ENCODE results near the gene LCE7A. TPM values are rescaled to one million over a fixed set of nuclear protein-coding genes. Genes with fewer than 3 reads are reported as not detected.

LCE7A gene
- total RNA-seq, 1 experiment from 2014 or later = not detected

DNA sequence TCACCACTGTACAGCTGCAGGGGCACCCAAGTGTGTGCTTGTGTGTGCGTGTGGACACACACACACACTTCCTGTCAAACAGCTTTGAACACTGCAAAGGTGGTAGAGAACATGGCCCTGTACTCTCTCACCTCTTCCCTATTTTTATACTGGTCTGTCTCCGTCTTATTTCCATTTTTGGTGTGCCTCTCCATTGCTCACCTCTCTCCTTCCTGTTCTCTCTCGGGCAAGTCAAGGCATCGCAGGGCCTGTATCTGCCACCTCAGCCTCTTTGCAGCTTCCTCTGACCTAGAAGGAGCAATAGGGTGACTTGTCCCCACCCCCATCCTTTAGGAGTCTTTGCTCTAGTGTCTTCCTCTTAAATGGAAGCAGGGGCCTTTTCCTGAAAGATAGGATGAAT lies 20.5 kb downstream of the LCE7A start (continued):
- TF ChIP-seq, protein P1, sequence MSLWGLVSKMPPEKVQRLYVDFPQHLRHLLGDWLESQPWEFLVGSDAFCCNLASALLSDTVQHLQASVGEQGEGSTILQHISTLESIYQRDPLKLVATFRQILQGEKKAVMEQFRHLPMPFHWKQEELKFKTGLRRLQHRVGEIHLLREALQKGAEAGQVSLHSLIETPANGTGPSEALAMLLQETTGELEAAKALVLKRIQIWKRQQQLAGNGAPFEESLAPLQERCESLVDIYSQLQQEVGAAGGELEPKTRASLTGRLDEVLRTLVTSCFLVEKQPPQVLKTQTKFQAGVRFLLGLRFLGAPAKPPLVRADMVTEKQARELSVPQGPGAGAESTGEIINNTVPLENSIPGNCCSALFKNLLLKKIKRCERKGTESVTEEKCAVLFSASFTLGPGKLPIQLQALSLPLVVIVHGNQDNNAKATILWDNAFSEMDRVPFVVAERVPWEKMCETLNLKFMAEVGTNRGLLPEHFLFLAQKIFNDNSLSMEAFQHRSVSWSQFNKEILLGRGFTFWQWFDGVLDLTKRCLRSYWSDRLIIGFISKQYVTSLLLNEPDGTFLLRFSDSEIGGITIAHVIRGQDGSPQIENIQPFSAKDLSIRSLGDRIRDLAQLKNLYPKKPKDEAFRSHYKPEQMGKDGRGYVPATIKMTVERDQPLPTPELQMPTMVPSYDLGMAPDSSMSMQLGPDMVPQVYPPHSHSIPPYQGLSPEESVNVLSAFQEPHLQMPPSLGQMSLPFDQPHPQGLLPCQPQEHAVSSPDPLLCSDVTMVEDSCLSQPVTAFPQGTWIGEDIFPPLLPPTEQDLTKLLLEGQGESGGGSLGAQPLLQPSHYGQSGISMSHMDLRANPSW (CRISPR knock-in tag; conservative IDR thresholded peaks at IDR 0.05; ENCODE audit: low read depth) = no peak

DNA sequence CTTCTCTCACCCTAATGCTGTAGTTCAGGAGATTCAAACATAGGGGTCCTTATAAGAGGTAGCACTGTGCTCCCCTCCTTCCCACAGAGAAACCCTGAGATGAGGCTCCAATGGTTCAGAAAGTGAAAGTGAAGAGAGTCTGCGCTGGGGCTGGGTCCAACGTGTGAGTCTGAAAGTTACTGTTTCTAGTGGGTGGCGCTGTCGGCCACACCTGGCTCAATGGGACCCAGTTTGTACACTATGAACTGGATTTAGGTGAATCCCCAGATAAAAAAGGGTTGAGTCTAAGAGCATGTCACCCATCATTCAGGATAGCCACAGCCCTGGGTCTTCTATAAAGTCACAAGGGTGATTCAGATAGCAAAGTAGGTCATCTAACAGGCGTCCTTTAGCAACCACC lies 21.1 kb downstream of the LCE7A start:
- Mint-ChIP-seq H3K9me3 (peaks cover 33% of the 10 kb centered on the region), H3K27ac (no peak overlapping the region), H3K27me3 (ENCODE audit: low read depth) (no peaks in the 10 kb centered on the region; the same call in 1 of the 2 replicates), H3K36me3 (peaks cover 3% of the 10 kb centered on the region), H3K4me1 (no peaks in the 10 kb centered on the region), H3K4me3 (no peak overlapping the region)
- DNase-seq (ENCODE audit: low spot score) = no peak
- no peak for ATAC-seq
- TF ChIP-seq IRF2 (CRISPR knock-in tag; IDR thresholded peaks at IDR 0.05; ENCODE audit: borderline replicate concordance, low read depth) (no peak), TEAD4 (CRISPR knock-in tag; IDR thresholded peaks at IDR 0.05) (no peak), NFE2L1 (CRISPR knock-in tag; IDR thresholded peaks at IDR 0.05) (no peak), EMX1 (CRISPR knock-in tag; IDR thresholded peaks at IDR 0.05) (no peak), ZNF671 (CRISPR knock-in tag; IDR thresholded peaks at IDR 0.05) (no peak), KAT7 (CRISPR knock-in tag; IDR thresholded peaks at IDR 0.05; ENCODE audit: borderline replicate concordance) (no peak), FOXP1 (CRISPR knock-in tag; IDR thresholded peaks at IDR 0.05; ENCODE audit: borderline replicate concordance) (no peak), TEAD1 (CRISPR knock-in tag; IDR thresholded peaks at IDR 0.05) (no peak), CBFB (CRISPR knock-in tag; IDR thresholded peaks at IDR 0.05; ENCODE audit: low read depth) (no peak), NFATC4 (CRISPR knock-in tag; IDR thresholded peaks at IDR 0.05) (no peak), ZNF423 (CRISPR knock-in tag; IDR thresholded peaks at IDR 0.05) (no peak), RORB (CRISPR knock-in tag; IDR thresholded peaks at IDR 0.05) (no peak)
- TF ChIP-seq, protein P2, sequence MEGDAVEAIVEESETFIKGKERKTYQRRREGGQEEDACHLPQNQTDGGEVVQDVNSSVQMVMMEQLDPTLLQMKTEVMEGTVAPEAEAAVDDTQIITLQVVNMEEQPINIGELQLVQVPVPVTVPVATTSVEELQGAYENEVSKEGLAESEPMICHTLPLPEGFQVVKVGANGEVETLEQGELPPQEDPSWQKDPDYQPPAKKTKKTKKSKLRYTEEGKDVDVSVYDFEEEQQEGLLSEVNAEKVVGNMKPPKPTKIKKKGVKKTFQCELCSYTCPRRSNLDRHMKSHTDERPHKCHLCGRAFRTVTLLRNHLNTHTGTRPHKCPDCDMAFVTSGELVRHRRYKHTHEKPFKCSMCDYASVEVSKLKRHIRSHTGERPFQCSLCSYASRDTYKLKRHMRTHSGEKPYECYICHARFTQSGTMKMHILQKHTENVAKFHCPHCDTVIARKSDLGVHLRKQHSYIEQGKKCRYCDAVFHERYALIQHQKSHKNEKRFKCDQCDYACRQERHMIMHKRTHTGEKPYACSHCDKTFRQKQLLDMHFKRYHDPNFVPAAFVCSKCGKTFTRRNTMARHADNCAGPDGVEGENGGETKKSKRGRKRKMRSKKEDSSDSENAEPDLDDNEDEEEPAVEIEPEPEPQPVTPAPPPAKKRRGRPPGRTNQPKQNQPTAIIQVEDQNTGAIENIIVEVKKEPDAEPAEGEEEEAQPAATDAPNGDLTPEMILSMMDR (IDR thresholded peaks at IDR 0.05) = no peak
- TF ChIP-seq, protein P3, sequence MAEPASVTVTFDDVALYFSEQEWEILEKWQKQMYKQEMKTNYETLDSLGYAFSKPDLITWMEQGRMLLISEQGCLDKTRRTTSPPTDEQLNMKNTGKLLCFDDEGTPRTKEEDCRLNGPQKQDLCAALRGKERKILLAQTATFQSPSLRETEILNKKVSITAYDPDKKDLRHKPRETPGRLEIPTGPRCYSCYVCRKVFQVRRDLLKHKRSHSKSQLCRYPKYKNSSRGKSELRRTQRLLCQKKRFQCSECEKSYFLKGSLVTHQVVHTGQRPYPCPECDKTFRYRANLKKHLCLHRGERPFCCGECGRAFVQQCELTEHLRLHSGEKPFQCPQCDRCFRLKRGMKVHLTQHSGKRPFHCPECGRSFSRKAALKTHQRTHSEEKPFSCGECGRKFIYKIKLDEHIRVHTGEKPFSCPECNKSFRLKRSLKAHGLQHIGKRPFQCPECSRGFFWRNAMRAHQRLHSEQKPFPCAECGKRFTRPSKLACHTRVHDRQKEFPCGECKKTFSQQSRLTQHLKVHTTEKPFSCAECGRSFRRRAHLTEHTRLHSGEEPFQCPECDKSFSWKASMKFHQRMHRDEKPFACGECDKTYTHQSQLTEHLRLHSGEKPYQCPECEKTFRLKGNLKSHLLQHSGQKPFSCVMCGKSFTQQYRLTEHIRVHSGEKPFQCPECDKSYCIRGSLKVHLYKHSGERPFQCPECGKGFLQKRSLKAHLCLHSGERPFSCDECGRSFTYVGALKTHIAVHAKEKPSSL (CRISPR knock-in tag; conservative IDR thresholded peaks at IDR 0.05) = no peak
- TF ChIP-seq, protein P4, sequence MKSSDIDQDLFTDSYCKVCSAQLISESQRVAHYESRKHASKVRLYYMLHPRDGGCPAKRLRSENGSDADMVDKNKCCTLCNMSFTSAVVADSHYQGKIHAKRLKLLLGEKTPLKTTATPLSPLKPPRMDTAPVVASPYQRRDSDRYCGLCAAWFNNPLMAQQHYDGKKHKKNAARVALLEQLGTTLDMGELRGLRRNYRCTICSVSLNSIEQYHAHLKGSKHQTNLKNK (CRISPR knock-in tag; IDR thresholded peaks at IDR 0.05) = no peak
- TF ChIP-seq, protein P5, sequence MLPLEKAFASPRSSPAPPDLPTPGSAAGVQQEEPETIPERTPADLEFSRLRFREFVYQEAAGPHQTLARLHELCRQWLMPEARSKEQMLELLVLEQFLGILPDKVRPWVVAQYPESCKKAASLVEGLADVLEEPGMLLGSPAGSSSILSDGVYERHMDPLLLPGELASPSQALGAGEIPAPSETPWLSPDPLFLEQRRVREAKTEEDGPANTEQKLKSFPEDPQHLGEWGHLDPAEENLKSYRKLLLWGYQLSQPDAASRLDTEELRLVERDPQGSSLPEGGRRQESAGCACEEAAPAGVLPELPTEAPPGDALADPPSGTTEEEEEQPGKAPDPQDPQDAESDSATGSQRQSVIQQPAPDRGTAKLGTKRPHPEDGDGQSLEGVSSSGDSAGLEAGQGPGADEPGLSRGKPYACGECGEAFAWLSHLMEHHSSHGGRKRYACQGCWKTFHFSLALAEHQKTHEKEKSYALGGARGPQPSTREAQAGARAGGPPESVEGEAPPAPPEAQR (CRISPR knock-in tag; IDR thresholded peaks at IDR 0.05) = no peak
- ChIA-PET POLR2A (no interaction called here), CTCF (no interaction called here)

DNA sequence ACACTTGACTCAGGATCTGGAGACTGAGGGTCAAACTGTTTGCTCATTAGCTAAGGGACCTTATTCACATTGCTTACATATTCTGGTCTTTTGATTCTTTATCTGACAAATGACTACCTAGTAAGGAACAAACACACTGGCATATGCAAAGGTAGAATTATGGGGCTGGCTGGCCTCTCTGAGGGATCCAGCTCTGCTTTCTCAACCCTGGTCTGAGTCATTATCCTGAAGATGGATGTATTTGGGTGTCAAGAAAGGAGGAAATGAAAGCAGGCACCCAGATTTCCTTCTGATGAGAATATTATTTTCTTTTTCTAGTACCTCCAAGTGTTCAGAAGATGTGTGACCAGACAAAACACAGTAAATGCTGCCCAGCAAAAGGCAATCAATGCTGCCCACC lies 24.3 kb downstream of the LCE7A start:
- ChIA-PET CTCF (interaction anchor here (1.9 kb wide), 1 partner anchor 309 kb away, joined by 9 read pairs; no protein-coding TSS in a partner anchor), POLR2A (no interaction called here)
- no peaks in the 10 kb centered on the region for H3K4me1 Mint-ChIP-seq
- ATAC-seq (no peak), DNase-seq (ENCODE audit: low spot score) (no peak)
- TF ChIP-seq CBFB (CRISPR knock-in tag; IDR thresholded peaks at IDR 0.05; ENCODE audit: low read depth) (no peak), CREM (CRISPR knock-in tag; IDR thresholded peaks at IDR 0.05) (no peak)
- TF ChIP-seq, protein P3 (CRISPR knock-in tag; conservative IDR thresholded peaks at IDR 0.05) = no peak
- TF ChIP-seq, protein P6, sequence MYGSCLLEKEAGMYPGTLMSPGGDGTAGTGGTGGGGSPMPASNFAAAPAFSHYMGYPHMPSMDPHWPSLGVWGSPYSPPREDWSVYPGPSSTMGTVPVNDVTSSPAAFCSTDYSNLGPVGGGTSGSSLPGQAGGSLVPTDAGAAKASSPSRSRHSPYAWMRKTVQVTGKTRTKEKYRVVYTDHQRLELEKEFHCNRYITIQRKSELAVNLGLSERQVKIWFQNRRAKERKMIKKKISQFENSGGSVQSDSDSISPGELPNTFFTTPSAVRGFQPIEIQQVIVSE (CRISPR knock-in tag; IDR thresholded peaks at IDR 0.05; ENCODE audit: borderline replicate concordance) = no peak
- H3K9me3 Mint-ChIP-seq = peaks cover 31% of the 10 kb centered on the region
- no peaks in the 10 kb centered on the region for H3K27me3 Mint-ChIP-seq (ENCODE audit: low read depth)
- no peak overlapping the region for H3K27ac Mint-ChIP-seq
- peaks cover 3% of the 10 kb centered on the region for H3K36me3 Mint-ChIP-seq
- H3K4me3 Mint-ChIP-seq = no peak overlapping the region

Measured in WTC11 (cell line).